IPS-18c (cell line): ENCODE results near the gene GCNA.
"Not testable (repeated sequence)": the region's sequence is repeated elsewhere in the genome, so short reads cannot be mapped to it uniquely, and the experiment has no call there.

ENCODE experiments used
- H3K4me3 ChIP-seq: 2 replicates; pipeline ENCODE4 v1.7.0; 2013; ENCODE audit warnings: low read depth, mild to moderate bottlenecking, low read length, moderate library complexity; ENCODE audit not compliant: insufficient read depth
- H3K9me3 ChIP-seq: one replicate; pipeline ENCODE4 v1.6.1; 2013; ENCODE audit warnings: mild to moderate bottlenecking, low read length, moderate library complexity; ENCODE audit not compliant: control insufficient read depth, insufficient read depth

GCNA gene

DNA sequence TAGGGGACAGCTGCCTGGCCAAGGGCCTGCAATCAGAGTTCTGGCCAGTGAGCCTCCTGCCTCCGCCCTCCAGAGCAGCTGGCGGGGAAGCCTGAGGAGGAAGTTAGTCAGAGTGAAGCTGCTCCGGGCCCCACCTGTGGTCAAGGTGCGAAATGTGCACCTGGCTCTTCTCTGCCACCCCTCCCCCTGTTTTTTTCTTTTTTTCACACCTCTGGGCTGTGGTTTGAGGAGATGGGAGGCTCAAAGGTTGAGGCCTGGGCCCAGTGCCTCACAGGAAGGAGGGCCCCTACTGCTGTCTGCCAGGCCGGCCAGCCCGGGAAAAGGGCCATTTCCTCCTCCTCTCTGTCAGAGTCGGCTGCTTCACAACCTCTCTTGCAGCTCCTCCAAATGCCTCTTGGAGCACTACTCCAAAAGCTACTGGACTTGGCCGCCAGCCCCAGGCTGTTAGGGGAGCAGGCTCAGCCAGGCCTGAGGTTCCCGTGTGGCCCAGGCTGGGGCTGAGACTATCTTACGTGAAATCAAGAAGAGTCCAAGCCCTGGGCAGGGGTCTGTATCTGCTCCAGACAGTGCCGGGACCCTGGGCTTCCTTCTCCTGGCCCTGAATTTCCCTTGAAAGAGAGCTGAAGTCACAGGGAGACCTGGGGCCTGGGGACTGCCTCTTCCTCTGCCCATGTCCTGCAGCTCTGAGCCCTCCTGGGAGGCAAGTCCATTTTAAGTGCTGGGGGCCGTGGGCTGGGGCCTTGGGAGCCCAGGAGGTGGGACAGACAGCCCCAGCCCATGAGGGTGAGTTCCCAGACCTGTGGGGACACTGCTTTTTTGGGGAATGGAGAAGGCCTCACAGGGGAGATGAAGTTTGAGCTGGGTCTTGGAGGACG lies 44.6 kb downstream of the GCNA start:
- peaks cover 16% of the 10 kb centered on the region for H3K9me3 ChIP-seq
- H3K4me3 ChIP-seq, result no peak overlapping the region

DNA sequence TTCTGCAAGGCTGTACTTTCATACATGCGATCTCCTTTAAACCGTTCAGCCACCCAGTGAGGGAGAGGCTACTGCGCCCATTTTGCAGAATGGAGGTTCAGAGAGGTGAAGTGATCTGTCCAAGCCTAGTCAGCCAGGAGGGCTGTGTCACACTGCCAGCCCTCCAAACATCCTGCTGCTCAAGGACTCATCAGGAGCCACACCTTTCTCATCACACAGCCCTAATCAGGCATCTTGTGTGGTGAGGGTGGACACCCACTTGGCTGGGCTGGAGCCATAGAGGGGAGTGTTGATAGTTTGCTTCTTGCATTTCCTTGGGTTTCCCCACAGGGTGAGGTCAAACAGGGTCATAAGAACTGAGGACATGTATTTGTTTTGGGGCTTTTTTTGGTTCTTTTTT lies 45.5 kb downstream of the GCNA start:
- Histone ChIP-seq H3K4me3 (no peak overlapping the region), H3K9me3 (peaks cover 19% of the 10 kb centered on the region)

DNA sequence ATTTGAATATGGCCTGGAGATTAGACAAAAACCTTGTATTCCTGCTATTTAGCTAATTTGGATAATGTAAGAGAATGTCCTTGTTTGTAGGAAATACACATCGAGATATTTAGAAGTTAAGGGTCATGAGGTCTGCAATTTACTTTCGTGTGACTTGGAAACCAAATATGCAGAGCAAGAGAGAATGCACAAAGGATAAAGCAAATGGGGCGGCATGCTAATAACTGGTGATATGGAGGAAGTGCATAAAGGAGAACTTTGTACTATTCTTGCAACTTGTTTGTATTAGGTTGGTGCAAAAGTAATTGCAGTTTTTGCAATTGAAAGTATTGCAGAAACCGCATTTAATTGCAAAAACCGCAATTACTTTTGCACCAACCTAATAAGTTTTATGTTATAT lies 47.2 kb downstream of the GCNA start:
- H3K9me3 ChIP-seq, result peaks cover 11% of the 10 kb centered on the region

DNA sequence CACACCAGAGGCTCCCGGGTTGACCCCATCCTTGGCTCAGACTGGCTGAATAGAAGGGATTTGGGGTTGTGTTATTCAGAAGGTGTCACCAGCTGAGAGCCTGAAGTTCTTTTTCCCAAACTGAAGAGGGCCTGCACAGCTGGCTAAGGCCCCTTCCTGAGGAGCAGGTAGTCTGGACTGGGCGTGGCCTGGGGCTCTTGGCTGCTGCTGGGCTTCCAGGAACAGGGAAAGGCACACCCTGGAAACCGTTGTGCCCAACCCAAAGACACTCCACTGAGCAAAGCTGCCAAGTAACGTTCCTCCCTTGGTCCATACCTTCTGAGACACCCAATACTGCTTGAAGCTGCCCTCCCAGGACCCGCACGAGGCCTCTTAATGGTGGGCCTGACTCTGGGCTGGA lies 48.3 kb downstream of the GCNA start:
- no peak overlapping the region; the same call in 1 of the 2 replicates for H3K4me3 ChIP-seq
- peaks cover 9% of the 10 kb centered on the region for H3K9me3 ChIP-seq

More for the DNA sequence above, 47.2 kb downstream of the GCNA start:
- no peak overlapping the region for H3K4me3 ChIP-seq

DNA sequence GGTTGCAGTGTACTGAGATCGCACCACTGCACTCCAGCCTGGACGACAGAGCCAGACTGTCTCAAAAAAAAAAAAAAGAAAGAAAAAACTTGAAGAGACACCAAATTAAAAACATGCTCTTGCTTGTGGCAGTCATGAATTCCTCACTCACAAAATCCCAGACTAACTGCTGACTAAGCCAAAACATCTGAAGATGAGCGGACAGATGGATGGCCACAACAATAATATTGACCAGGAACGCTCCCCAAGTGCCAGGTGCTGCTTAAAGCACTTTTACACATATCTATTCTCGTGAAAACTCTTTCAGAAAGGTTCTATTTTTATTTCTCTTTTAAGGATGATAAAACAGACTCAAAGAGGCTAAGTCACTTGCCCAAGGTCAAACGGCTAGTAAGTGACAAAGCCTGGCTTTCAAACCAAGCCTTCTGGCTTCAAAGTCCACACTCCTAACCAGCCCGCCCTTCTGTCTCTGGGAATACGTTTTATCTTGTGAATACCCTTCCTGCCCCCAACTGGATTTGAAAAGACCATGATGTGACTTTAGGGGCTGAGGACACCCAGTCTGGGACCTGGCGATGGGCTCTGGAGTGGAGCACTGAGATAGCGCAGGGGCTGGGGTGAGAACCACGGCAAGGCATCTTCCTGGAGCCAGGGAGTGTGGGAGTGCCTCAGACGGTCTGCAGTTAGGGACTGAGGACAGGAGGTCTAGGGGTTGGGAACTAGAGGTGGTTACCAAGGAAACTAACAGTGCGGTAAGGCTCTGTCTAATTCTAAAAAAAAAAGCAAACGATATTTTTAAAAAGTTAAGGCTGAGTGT lies 49.6 kb downstream of the GCNA start:
- H3K9me3 ChIP-seq, result peaks cover 11% of the 10 kb centered on the region
- no peak overlapping the region for H3K4me3 ChIP-seq

DNA sequence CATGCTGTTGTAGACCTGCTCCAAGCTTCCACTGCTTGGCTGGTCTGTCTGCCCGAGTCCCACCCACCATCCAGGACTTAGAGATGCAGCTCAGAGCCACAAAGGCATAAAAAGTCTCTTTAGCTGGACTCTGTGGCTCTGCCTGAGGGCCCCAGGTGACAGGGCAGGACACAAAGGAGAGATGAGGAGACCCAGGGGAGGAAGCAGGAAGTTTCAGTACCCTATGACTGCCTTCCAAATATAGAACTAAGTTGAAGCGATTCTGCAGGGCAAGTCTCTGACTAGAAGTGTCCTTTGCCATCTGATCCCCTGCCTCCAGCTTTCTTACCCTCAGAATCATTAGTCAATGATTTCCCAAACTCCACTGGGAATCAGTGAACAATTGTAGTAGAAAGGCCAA lies 51.2 kb downstream of the GCNA start:
- no peak overlapping the region for H3K4me3 ChIP-seq

DNA sequence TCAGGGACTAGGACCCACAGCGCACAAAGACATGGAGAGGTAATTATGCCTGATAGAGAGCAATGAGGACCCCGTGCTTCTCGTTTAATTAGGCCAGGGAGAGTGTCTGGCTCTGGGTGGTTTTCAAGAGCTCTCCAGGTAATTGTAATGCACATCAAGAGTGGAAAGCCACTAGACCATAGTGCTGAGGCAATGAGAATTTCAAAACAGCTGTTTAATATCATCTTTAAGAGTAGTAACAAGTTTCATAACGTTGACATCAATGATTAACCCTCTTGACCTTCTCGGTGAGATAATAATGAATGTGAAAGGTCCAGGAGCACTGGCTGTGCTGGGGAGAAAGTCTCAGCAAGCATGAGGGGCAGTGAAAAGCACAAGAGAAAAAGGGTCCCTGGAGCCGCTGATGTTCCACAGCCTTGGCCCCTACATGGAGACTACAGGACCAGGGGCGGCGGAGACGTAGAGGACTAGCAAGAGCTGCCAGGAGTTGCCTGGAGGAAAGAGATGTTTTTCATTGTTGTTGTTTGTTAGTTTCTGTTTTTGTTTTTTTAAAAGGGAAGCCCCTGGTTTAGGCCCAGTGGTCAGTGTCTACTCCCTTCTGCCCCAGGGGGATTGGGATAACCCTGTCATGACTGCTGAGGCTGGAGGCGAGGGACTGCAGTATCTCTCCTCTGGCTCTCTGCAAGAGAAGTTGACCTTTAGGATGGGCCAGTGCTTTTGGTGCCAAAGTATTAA lies 54.9 kb downstream of the GCNA start:
- Histone ChIP-seq H3K4me3 (no peak overlapping the region), H3K9me3 (peaks cover 11% of the 10 kb centered on the region)

More for the DNA sequence above, 51.2 kb downstream of the GCNA start:
- peaks cover 6% of the 10 kb centered on the region for H3K9me3 ChIP-seq

DNA sequence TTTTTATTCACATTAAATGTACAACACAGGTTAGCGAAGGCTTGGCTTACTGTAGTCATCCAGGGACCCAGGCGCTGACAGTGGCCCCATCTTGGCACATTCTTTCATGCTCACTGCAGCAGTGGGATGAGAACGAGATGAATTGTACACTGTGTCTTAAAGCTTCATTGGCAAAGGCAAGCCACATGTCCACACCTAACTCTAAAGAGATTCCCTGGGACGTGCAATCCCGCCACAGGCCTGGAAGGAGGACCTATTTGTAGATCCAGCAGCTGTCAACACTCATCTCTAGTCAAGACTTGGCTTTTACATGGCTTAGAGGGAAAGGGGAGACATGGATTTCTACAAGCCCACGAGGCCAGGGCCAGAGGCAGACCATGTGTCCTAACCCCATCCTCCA lies 56.1 kb downstream of the GCNA start:
- peaks cover 12% of the 10 kb centered on the region for H3K9me3 ChIP-seq

DNA sequence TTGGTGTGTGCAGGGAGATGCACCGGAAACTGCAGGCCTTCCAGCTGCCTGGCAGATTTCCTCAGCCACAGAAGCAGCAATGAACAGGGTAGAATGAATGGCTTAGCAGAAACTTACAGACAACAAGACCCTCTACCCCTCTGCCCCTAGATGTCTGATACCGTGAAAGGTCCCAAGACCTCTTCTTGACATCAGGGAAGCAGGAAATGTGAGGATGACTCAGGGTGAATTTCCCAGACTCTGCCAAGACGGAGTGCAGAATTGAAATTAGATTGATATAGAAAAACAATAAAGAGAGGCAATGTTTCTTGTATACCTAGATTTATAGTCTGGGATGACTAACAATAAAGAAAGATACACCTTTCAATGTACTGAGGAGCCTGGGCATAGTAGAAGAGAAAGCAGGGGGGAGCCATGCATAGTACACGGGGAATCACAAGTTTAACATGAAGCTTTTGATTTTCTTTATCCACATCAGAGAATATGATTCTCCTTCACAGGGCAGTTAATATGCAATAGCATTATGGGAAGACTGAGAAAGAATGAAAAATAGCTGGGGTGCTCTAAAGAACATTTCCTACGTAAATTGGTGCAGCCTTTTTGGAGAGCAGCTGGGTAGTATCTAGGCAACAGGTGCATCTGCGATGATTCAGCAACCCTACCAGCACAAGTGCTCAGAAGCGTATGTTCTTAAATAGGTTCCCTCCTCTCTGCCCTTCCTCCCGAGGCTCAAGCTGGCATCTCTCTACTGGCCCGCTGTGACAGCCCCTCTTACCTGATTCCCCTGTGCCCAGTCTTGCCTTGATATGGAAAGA lies 58.4 kb downstream of the GCNA start:
- H3K9me3 ChIP-seq, result peaks cover 12% of the 10 kb centered on the region

More for the DNA sequence above, 56.1 kb downstream of the GCNA start:
- no peak overlapping the region for H3K4me3 ChIP-seq

DNA sequence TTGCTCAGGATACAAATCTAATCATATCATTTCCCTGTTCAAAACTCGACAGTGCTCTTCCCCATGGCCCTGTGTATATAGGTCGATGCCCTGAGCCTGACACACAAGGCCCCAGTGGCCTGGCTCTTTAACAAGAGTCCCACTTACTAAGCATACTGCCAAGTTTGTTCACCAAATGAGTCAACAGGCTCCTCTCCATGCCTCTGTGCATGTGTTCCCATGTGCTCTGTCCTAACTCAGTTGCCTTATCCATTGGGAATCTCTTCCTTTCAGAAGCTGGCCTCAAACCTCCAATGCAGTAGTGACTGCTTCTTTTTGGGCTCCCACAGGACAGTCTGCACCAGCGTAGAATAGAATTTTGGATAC lies 59.0 kb downstream of the GCNA start:
- peaks cover 10% of the 10 kb centered on the region for H3K9me3 ChIP-seq
- H3K4me3 ChIP-seq, result no peak overlapping the region

More for the DNA sequence above, 58.4 kb downstream of the GCNA start:
- no peak overlapping the region for H3K4me3 ChIP-seq

DNA sequence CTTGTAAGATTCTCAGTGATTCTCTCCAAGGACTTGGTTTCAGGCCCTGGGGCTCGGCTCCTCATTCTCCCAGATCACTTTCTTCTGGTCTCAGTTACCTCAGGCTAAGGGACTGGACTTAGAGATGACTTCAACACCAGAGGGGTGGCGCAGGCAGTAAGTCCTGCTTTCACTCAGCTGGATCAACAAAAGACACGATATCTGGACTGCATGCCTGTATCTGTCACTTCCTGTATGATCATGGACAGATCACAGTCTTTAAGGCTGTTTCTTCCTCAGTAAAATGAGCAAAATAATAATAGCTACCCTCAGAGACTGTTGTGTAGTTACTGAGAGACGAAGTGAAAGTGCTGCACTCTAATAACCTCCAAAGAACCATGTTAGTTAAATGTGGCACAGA lies 59.6 kb downstream of the GCNA start:
- H3K9me3 ChIP-seq, result peaks cover 10% of the 10 kb centered on the region
- no peak overlapping the region for H3K4me3 ChIP-seq

DNA sequence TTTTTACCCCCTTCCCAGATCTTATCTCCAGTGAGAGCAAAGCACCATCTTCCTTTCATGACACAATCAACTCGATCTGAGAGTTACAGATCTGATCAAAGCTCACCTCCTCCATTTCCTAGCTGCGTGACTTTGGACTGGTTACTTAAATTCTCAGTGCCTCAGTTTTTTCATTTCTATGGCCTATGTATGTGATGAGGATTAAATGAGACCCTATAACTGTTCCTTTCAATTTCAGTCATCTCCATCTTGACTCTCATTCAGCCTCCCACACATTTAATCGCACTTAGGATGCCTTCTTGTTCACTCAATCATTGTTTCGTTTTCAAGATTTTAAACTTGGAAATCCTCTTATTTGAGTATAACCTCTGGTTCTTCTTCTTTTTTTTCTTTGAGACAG lies 60.2 kb downstream of the GCNA start:
- Histone ChIP-seq H3K4me3 (no peak overlapping the region), H3K9me3 (peaks cover 10% of the 10 kb centered on the region)

DNA sequence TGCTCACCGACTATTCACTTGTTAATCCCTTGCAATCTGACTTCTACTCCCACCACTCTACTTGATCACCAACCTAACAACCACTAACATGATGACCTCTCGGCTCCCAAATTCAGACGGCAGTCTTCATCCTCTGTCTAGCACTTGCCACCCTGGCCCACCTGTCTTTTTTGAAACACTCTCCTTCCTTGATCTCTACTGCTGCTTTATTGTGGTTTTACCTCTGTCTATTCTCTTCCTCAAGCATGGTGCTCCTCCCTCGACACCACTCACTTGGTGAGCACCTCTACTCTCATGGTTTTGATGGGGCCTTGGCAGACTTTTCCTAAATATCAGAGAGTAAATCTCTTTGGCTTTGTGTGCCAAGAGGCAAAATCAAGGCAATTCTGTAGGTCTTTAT lies 61.8 kb downstream of the GCNA start:
- Histone ChIP-seq H3K4me3 (no peak overlapping the region), H3K9me3 (peaks cover 8% of the 10 kb centered on the region)

DNA sequence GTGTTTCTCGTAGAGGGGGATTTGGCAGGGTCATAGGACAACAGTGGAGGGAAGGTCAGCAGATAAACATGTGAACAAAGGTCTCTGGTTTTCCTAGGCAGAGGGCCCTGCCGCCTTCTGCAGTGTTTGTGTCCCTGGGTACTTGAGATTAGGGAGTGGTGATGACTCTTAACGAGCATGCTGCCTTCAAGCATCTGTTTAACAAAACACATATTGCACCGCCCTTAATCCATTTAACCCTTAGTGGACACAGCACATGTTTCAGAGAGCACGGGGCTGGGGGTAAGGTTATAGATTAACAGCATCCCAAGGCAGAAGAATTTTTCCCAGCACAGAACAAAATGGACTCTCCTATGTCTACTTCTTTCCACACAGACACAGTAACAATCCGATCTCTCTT lies 66.2 kb downstream of the GCNA start:
- not testable (repeated sequence) for H3K4me3 ChIP-seq, H3K9me3 ChIP-seq

DNA sequence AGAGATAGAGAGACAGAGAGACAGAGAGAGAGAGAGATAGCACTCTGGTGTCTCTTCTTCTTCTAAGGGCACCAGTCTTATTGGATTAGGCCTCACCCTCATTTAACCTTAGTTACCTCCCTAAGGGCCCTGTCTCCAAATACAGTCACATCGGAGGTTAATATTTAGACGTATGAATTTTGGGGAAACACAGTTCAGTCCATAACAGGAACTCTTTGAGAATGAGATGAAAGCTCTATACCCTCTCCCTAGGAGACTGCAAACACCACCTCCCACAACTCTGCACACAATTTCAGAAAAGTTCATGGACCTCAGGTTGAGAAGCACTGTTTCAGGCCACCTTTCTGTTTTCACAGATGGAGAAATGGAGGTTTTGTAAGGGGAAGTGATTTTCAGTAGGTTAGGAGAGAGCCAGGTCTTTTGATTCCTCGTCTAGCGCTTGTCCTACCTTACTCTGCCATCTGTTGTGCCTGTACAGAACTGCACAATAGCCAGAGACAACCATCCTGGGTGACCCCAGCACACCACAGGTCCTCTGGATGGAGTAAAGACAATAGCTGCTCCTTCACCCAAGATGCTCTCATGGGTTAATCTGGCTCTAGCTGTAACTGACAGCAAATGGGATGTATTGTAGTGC lies 72.2 kb downstream of the GCNA start:
- H3K9me3 ChIP-seq, result peaks cover 3% of the 10 kb centered on the region
- no peak overlapping the region for H3K4me3 ChIP-seq

DNA sequence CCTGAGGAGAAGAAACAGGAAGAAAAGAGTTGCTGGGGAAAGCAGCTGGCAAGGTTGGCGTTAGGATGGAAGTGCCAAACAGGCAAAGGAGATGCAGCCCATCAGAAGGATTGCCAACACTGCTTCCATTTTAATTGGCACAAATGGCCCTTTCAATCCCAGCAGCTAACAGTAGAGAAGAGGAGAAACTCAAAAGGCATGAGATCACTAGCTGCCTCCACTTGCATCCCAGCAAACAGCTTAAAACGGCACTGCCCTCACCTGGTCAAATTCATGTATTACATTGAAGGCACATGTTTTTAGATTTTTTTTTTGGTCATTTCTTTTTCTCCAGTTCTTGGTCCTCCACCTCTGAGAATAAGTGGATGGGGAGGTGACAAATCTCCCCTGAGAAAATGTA lies 74.2 kb downstream of the GCNA start:
- peaks cover 3% of the 10 kb centered on the region for H3K9me3 ChIP-seq
- H3K4me3 ChIP-seq, result no peak overlapping the region
